IPS-15b (cell line): Measurements from ENCODE around the gene GMPS.
"Not testable (repeated sequence)": the region's sequence is repeated elsewhere in the genome, so short reads cannot be mapped to it uniquely, and the experiment has no call there.

Experiments used
- H3K27me3 ChIP-seq: one replicate; pipeline ENCODE4 v1.6.1; 2013; ENCODE audit warnings: low read length; ENCODE audit not compliant: control insufficient read depth, insufficient read depth
- H3K36me3 ChIP-seq: one replicate; pipeline ENCODE4 v1.6.1; 2013; ENCODE audit warnings: low read length; ENCODE audit not compliant: control insufficient read depth, insufficient read depth
- H3K4me1 ChIP-seq: one replicate; pipeline ENCODE4 v1.6.1; 2013; ENCODE audit warnings: mild to moderate bottlenecking, low read length; ENCODE audit not compliant: control insufficient read depth, insufficient read depth
- H3K4me3 ChIP-seq: one replicate; pipeline ENCODE4 v1.5.1; 2013; ENCODE audit warnings: low read depth, low read length
- H3K9ac ChIP-seq: one replicate; pipeline ENCODE4 v1.6.1; 2013; ENCODE audit warnings: low read depth, mild to moderate bottlenecking, low read length
- H3K9me3 ChIP-seq: one replicate; pipeline ENCODE4 v1.6.1; 2013; ENCODE audit warnings: mild to moderate bottlenecking, low read length; ENCODE audit not compliant: control insufficient read depth, insufficient read depth

GMPS gene

GRCh38 chr3:155949453-155950217 is 79.2 kb downstream of the GMPS start:
- peaks cover 8% of the 10 kb centered on the region for H3K4me1 ChIP-seq
- H3K9me3 ChIP-seq = no peaks in the 10 kb centered on the region
- no peaks in the 10 kb centered on the region for H3K27me3 ChIP-seq
- H3K36me3 ChIP-seq = no peaks in the 10 kb centered on the region
- H3K9ac ChIP-seq = no peak overlapping the region
- no peak overlapping the region for H3K4me3 ChIP-seq

GRCh38 chr3:155956508-155957411 is 86.3 kb downstream of the GMPS start:
- Histone ChIP-seq H3K9ac (no peak overlapping the region), H3K4me1 (no peaks in the 10 kb centered on the region), H3K9me3 (no peaks in the 10 kb centered on the region), H3K4me3 (no peak overlapping the region), H3K36me3 (no peaks in the 10 kb centered on the region), H3K27me3 (no peaks in the 10 kb centered on the region)

GRCh38 chr3:155957412-155957880 is 87.0 kb downstream of the GMPS start:
- Histone ChIP-seq H3K4me3 (no peak overlapping the region), H3K9me3 (no peaks in the 10 kb centered on the region), H3K4me1 (no peaks in the 10 kb centered on the region), H3K36me3 (no peaks in the 10 kb centered on the region), H3K27me3 (no peaks in the 10 kb centered on the region), H3K9ac (no peak overlapping the region)

GRCh38 chr3:155958676-155959075 is 88.2 kb downstream of the GMPS start:
- H3K4me3 ChIP-seq = no peak overlapping the region
- no peak overlapping the region for H3K9ac ChIP-seq
- H3K4me1 ChIP-seq = no peaks in the 10 kb centered on the region
- H3K36me3 ChIP-seq = peaks cover 1% of the 10 kb centered on the region
- H3K9me3 ChIP-seq = no peaks in the 10 kb centered on the region
- H3K27me3 ChIP-seq = no peaks in the 10 kb centered on the region

GRCh38 chr3:155960060-155960459 is 89.6 kb downstream of the GMPS start:
- no peak overlapping the region for H3K9ac ChIP-seq
- H3K36me3 ChIP-seq = peaks cover 2% of the 10 kb centered on the region
- no peaks in the 10 kb centered on the region for H3K27me3 ChIP-seq
- H3K9me3 ChIP-seq = no peaks in the 10 kb centered on the region
- no peaks in the 10 kb centered on the region for H3K4me1 ChIP-seq
- H3K4me3 ChIP-seq = no peak overlapping the region

- H3K4me1 ChIP-seq, H3K36me3 ChIP-seq, H3K9me3 ChIP-seq, H3K27me3 ChIP-seq, H3K9ac ChIP-seq, H3K4me3 ChIP-seq: not testable (repeated sequence)
Measured at GRCh38 chr3:155961044-155961443, 90.6 kb downstream of the GMPS start.

- Histone ChIP-seq H3K36me3 (peaks cover 2% of the 10 kb centered on the region), H3K9ac (no peak overlapping the region), H3K4me3 (no peak overlapping the region), H3K4me1 (no peaks in the 10 kb centered on the region), H3K9me3 (no peaks in the 10 kb centered on the region), H3K27me3 (no peaks in the 10 kb centered on the region)
Measured at GRCh38 chr3:155963570-155963969, 93.1 kb downstream of the GMPS start.

- Histone ChIP-seq H3K27me3 (no peaks in the 10 kb centered on the region), H3K9ac (no peak overlapping the region), H3K9me3 (no peaks in the 10 kb centered on the region), H3K4me1 (no peaks in the 10 kb centered on the region), H3K36me3 (no peaks in the 10 kb centered on the region), H3K4me3 (no peak overlapping the region)
Measured at GRCh38 chr3:155970398-155970797, 99.9 kb downstream of the GMPS start.

GRCh38 chr3:155972885-155973584 is 102.6 kb downstream of the GMPS start:
- no peak overlapping the region for H3K4me3 ChIP-seq
- no peaks in the 10 kb centered on the region for H3K36me3 ChIP-seq
- no peak overlapping the region for H3K9ac ChIP-seq
- no peaks in the 10 kb centered on the region for H3K27me3 ChIP-seq
- H3K4me1 ChIP-seq = no peaks in the 10 kb centered on the region
- H3K9me3 ChIP-seq = no peaks in the 10 kb centered on the region

GRCh38 chr3:155978324-155978723 is 107.9 kb downstream of the GMPS start:
- H3K9me3 ChIP-seq = no peaks in the 10 kb centered on the region

GRCh38 chr3:155979746-155980145 is 109.3 kb downstream of the GMPS start:
- Histone ChIP-seq H3K4me3 (no peak overlapping the region), H3K36me3 (no peaks in the 10 kb centered on the region), H3K4me1 (no peaks in the 10 kb centered on the region), H3K9me3 (no peaks in the 10 kb centered on the region), H3K27me3 (no peaks in the 10 kb centered on the region), H3K9ac (no peak overlapping the region)

More at GRCh38 chr3:155978324-155978723, 107.9 kb downstream of the GMPS start:
- Histone ChIP-seq H3K4me1 (no peaks in the 10 kb centered on the region), H3K27me3 (no peaks in the 10 kb centered on the region), H3K36me3 (no peaks in the 10 kb centered on the region), H3K9ac (no peak overlapping the region), H3K4me3 (no peak overlapping the region)
